ENCODE measurements around the gene TMEM200C. TPM values are rescaled to one million over a fixed set of nuclear protein-coding genes. Genes with fewer than 3 reads are reported as not detected.
A peak's percentile ranks its signal among the peaks of the same experiment; 100 is the strongest.

TMEM200C gene
- total RNA-seq, 1 experiment from 2014 or later, result 0.05 TPM

DNA sequence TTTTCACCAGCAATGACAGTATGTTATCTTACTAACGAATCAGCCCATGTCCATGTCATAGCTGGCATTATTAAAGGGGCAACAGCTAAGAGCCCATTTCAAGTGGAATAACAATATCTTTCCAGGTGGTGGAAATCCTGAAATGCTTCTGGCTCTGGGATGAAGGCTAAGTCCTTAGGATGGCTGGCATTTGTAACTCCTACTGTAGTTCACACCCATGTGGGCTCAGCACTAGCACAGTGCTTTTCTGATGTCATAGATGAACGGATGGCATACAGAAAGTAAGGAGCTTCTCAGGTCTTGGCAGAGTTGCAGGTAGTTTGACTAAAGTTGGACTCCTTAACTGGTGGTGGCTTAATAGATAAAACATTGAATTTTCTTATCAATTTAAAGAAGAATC is 10.0 kb downstream of the TMEM200C start:
- TF ChIP-seq, protein P1, sequence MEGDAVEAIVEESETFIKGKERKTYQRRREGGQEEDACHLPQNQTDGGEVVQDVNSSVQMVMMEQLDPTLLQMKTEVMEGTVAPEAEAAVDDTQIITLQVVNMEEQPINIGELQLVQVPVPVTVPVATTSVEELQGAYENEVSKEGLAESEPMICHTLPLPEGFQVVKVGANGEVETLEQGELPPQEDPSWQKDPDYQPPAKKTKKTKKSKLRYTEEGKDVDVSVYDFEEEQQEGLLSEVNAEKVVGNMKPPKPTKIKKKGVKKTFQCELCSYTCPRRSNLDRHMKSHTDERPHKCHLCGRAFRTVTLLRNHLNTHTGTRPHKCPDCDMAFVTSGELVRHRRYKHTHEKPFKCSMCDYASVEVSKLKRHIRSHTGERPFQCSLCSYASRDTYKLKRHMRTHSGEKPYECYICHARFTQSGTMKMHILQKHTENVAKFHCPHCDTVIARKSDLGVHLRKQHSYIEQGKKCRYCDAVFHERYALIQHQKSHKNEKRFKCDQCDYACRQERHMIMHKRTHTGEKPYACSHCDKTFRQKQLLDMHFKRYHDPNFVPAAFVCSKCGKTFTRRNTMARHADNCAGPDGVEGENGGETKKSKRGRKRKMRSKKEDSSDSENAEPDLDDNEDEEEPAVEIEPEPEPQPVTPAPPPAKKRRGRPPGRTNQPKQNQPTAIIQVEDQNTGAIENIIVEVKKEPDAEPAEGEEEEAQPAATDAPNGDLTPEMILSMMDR (IDR thresholded peaks at IDR 0.05; ENCODE audit: insufficient read depth in 1 of 2, low read depth in 1 of 2, low read length in 1 of 2, severe bottlenecking in 1 of 2, unreplicated experiment in 1 of 2), result no peak
- H3K27me3 ChIP-seq (replicated peaks; ENCODE audit: control insufficient read depth, insufficient read depth, low read length), result no peaks in the 10 kb centered on the region
- no peaks in the 10 kb centered on the region for H3K9me3 ChIP-seq
- no TSS peak for BruUV-seq (replicated peaks)
- intact Hi-C loops (cut with micrococcal nuclease; ENCODE audit: unreplicated experiment), result no loop called here
- no peaks in the 10 kb centered on the region for H3K36me3 ChIP-seq (ENCODE audit: control insufficient read depth, insufficient read depth, low read length)
- H3K4me1 ChIP-seq, result no peaks in the 10 kb centered on the region
- no peaks in the 10 kb centered on the region for H3K9me3 Mint-ChIP-seq (ENCODE audit: unreplicated experiment)
- CTCF ChIA-PET, result no interaction called here
- no peaks in the 10 kb centered on the region for H3K36me3 Mint-ChIP-seq (ENCODE audit: insufficient read depth, unreplicated experiment)
- H3K4me3 ChIP-seq (ENCODE audit: low read depth, low read length), result no peak overlapping the region
- no peak overlapping the region for H3K4me3 Mint-ChIP-seq (ENCODE audit: unreplicated experiment)
- H3K27ac Mint-ChIP-seq (ENCODE audit: unreplicated experiment), result no peak overlapping the region
- DNase-seq, result no peak
- H3K27me3 Mint-ChIP-seq (ENCODE audit: insufficient read depth, unreplicated experiment), result peaks cover 13% of the 10 kb centered on the region
- no peaks in the 10 kb centered on the region for H3K4me1 Mint-ChIP-seq (ENCODE audit: low read depth, unreplicated experiment)
- POLR2A ChIA-PET, result no interaction called here

DNA sequence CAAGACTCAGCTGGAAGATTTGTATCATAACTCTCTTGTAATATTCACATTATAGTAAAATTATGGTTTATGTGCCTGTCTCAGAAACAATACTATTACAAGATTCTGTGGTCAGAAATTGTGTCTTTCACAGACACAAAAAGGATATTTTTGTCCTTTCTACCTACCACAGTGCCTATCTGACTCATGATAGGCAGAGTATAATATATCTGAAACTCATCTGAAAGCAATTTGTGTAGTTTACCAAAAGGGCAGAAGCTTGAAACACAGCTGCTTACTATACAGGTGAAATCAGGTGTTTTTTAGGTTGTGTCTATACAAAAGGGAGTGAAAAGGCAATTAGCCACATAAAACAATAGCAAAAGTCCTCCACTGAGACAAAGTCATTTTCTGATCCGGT is 10.9 kb downstream of the TMEM200C start:
- Mint-ChIP-seq H3K36me3 (ENCODE audit: insufficient read depth, unreplicated experiment) (no peaks in the 10 kb centered on the region), H3K27ac (ENCODE audit: unreplicated experiment) (no peak overlapping the region), H3K9me3 (ENCODE audit: unreplicated experiment) (no peaks in the 10 kb centered on the region), H3K4me1 (ENCODE audit: low read depth, unreplicated experiment) (no peaks in the 10 kb centered on the region), H3K4me3 (ENCODE audit: unreplicated experiment) (no peak overlapping the region), H3K27me3 (ENCODE audit: insufficient read depth, unreplicated experiment) (peaks cover 10% of the 10 kb centered on the region)
- no peaks in the 10 kb centered on the region for H3K4me1 ChIP-seq
- H3K4me3 ChIP-seq (ENCODE audit: low read depth, low read length), result no peak overlapping the region
- intact Hi-C loops (cut with micrococcal nuclease; ENCODE audit: unreplicated experiment), result no loop called here
- TF ChIP-seq, protein P1 (IDR thresholded peaks at IDR 0.05; ENCODE audit: insufficient read depth in 1 of 2, low read depth in 1 of 2, low read length in 1 of 2, severe bottlenecking in 1 of 2, unreplicated experiment in 1 of 2), result no peak
- CTCF ChIA-PET, result no interaction called here
- no peaks in the 10 kb centered on the region for H3K9me3 ChIP-seq
- BruUV-seq (replicated peaks), result no TSS peak
- no peak for DNase-seq
- no peaks in the 10 kb centered on the region for H3K36me3 ChIP-seq (ENCODE audit: control insufficient read depth, insufficient read depth, low read length)
- no peaks in the 10 kb centered on the region for H3K27me3 ChIP-seq (replicated peaks; ENCODE audit: control insufficient read depth, insufficient read depth, low read length)
- POLR2A ChIA-PET, result no interaction called here

DNA sequence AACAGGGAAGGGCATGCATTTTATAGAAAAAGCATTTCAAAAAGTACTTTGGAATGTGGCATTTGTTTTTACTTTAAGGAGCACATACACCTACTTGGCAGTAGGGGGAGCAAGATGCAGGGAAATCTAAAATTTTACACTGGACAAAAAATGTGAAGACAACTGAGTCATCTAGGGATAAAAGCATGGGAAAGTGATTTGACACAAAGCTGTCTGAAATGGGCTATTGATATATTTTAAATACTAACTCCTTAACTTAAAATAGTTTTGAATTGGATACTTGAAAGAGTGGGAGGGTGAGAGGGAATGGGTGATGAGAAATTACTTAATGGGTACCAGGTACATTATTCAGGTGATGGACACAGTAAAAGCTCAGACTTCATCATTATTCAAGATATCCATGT is 15.8 kb downstream of the TMEM200C start:
- Histone ChIP-seq H3K9me3 (no peaks in the 10 kb centered on the region), H3K36me3 (ENCODE audit: control insufficient read depth, insufficient read depth, low read length) (no peaks in the 10 kb centered on the region), H3K4me1 (no peaks in the 10 kb centered on the region), H3K27me3 (replicated peaks; ENCODE audit: control insufficient read depth, insufficient read depth, low read length) (0 out of 2 replicates have a peak, but pooled peaks cover 2% of the 10 kb centered on the region), H3K4me3 (ENCODE audit: low read depth, low read length) (no peak overlapping the region)
- POLR2A ChIA-PET, result no interaction called here
- H3K27ac Mint-ChIP-seq (ENCODE audit: unreplicated experiment), result no peak overlapping the region
- BruUV-seq (replicated peaks), result no TSS peak
- no peaks in the 10 kb centered on the region for H3K4me1 Mint-ChIP-seq (ENCODE audit: low read depth, unreplicated experiment)
- H3K27me3 Mint-ChIP-seq (ENCODE audit: insufficient read depth, unreplicated experiment), result no peaks in the 10 kb centered on the region
- peak in 1 of 2 experiments; percentile 31 for DNase-seq
- TF ChIP-seq, protein P1 (IDR thresholded peaks at IDR 0.05; ENCODE audit: insufficient read depth in 1 of 2, low read depth in 1 of 2, low read length in 1 of 2, severe bottlenecking in 1 of 2, unreplicated experiment in 1 of 2), result peak; percentile 72 to 75
- intact Hi-C loops (cut with micrococcal nuclease; ENCODE audit: unreplicated experiment), result loop anchor here (1.0 to 5.0 kb wide), 5 partner anchors 72 to 1008 kb away; no protein-coding TSS in a partner anchor
- H3K4me3 Mint-ChIP-seq (ENCODE audit: unreplicated experiment), result no peak overlapping the region
- CTCF ChIA-PET, result no interaction called here
- no peaks in the 10 kb centered on the region for H3K9me3 Mint-ChIP-seq (ENCODE audit: unreplicated experiment)
- H3K36me3 Mint-ChIP-seq (ENCODE audit: insufficient read depth, unreplicated experiment), result no peaks in the 10 kb centered on the region
